ENCODE results near the gene FHOD1.

- TF ChIP-seq, protein P1, sequence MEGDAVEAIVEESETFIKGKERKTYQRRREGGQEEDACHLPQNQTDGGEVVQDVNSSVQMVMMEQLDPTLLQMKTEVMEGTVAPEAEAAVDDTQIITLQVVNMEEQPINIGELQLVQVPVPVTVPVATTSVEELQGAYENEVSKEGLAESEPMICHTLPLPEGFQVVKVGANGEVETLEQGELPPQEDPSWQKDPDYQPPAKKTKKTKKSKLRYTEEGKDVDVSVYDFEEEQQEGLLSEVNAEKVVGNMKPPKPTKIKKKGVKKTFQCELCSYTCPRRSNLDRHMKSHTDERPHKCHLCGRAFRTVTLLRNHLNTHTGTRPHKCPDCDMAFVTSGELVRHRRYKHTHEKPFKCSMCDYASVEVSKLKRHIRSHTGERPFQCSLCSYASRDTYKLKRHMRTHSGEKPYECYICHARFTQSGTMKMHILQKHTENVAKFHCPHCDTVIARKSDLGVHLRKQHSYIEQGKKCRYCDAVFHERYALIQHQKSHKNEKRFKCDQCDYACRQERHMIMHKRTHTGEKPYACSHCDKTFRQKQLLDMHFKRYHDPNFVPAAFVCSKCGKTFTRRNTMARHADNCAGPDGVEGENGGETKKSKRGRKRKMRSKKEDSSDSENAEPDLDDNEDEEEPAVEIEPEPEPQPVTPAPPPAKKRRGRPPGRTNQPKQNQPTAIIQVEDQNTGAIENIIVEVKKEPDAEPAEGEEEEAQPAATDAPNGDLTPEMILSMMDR (IDR thresholded peaks at IDR 0.05; ENCODE audit: poor library complexity): no peak
- no peak for TF ChIP-seq EZH2 (IDR thresholded peaks at IDR 0.05; ENCODE audit: borderline replicate concordance)
Observed at GRCh38 chr16:67235816-67236562, 11.3 kb downstream of the FHOD1 start.
